HG03066 (cell line): ENCODE results near the gene OR2L8.
A peak's percentile ranks its signal among the peaks of the same experiment; 100 is the strongest.

Source experiments
- ATAC-seq: cut with Tn5 transposase; IDR thresholded peaks from one replicate; pipeline ENCODE4 v1.9.1; 2021; ENCODE audit warnings: low read depth; ENCODE audit not compliant: unreplicated experiment

The OR2L8 gene

DNA sequence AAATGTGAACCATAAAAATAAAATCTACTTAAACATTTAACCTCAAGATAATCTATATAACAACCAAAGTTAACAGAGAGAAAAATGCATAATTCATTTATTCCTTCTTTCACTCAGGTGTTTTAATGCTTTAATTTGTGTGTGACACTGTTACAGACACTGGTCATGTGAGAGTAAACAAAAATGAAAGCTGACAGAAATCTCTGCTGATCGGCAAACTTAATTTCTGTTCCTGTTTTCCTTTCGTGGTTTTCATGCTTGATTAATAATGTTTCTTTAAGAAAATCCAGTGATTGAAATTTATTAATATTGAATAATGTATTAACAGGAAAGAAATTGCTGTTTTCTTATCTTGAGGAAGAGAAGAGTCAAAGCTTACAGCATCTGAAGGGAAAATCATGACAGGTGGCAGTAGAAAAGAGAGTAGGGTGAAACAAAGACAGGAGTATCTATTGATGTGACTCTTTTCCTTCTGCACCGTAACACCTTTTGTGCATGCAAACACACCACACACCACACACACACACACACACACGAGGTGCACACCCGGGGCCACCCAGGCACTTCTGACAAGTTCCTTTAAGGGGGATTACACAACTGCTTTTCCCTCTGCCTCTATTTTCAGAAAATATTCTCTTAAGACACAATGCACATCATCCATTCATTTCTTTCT is 18.0 kb downstream of the OR2L8 start:
- peak; percentile 65 for ATAC-seq

DNA sequence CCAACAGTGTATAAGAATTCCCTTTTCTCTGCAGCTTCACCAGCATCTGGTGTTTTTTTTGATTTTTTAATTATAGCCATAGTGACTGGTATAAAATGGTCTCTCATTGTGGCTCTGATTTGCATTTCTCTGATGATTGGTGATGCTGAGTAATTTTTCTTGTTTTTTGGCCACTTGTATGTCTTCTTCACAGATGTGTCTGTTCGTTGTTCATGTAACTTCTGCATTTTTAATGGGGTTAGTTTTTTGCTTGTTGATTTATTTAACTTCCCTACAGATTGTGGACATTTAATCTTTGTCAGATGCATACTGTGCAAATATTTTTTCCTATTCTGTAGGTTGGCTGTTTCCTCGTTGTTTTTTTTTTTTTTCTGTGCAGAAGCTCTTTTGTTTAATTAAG is 44.3 kb downstream of the OR2L8 start:
- no peak for ATAC-seq

DNA sequence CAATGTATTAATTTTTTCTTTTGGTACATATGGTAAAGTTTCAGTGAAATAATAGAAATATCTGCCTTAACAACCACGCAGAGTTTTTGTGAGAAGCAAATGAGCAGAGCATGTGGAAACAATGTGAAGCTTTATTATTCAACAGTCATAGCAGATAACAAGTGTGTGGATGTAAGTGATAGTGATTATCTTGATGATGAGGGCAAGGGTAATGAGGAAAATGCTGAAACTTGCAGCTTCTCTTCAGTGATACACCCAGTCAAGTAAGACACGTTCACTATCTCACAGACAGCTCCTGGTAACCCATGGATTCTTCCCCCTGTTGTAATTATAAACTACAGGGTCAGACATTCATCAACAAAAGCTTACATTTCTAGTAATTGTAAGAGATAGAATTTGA is 50.2 kb downstream of the OR2L8 start:
- ATAC-seq: no peak
